Mucosa of rectum (tissue), 2 donors: ENCODE data around the gene CYFIP2.
A peak's percentile ranks its signal among the peaks of the same experiment; 100 is the strongest.
"Not testable (repeated sequence)": the region's sequence is repeated elsewhere in the genome, so short reads cannot be mapped to it uniquely, and the experiment has no call there.

Source experiments
- H3K27ac ChIP-seq, 2 donors: one replicate each; pipeline ENCODE4 v1.7.0; 2013; ENCODE audit warnings: inconsistent platforms in 2 of 2, low read depth in 2 of 2, low read length in 2 of 2
- H3K27me3 ChIP-seq, 2 donors: one replicate each; pipeline ENCODE4 v1.7.0; 2013; ENCODE audit warnings: low read length in 2 of 2; ENCODE audit not compliant: control insufficient read depth in 2 of 2, insufficient read depth in 2 of 2
- H3K36me3 ChIP-seq, 2 donors: one replicate each; pipeline ENCODE4 v1.7.0; 2013; ENCODE audit warnings: low read length in 2 of 2; ENCODE audit not compliant: control insufficient read depth in 2 of 2, insufficient read depth in 2 of 2
- H3K4me1 ChIP-seq, 2 donors: one replicate each; pipeline ENCODE4 v1.7.0; 2013; ENCODE audit warnings: low read length in 2 of 2, mild to moderate bottlenecking in 1 of 2; ENCODE audit not compliant: control insufficient read depth in 2 of 2, insufficient read depth in 2 of 2
- H3K4me3 ChIP-seq, 2 donors: one replicate each; pipeline ENCODE4 v1.7.0; 2013; ENCODE audit warnings: low read length in 2 of 2
- H3K9ac ChIP-seq, 2 donors: one replicate each; pipeline ENCODE4 v1.7.0; 2013; ENCODE audit warnings: low read length in 2 of 2, low read depth in 1 of 2, mild to moderate bottlenecking in 1 of 2
- H3K9me3 ChIP-seq, 2 donors: one replicate each; pipeline ENCODE4 v1.7.0; 2013; ENCODE audit warnings: low read length in 2 of 2; ENCODE audit not compliant: control insufficient read depth in 2 of 2
- donor health status: healthy.
- donor health status: Normal muscosa, but diverticular disease.

Gene CYFIP2

DNA sequence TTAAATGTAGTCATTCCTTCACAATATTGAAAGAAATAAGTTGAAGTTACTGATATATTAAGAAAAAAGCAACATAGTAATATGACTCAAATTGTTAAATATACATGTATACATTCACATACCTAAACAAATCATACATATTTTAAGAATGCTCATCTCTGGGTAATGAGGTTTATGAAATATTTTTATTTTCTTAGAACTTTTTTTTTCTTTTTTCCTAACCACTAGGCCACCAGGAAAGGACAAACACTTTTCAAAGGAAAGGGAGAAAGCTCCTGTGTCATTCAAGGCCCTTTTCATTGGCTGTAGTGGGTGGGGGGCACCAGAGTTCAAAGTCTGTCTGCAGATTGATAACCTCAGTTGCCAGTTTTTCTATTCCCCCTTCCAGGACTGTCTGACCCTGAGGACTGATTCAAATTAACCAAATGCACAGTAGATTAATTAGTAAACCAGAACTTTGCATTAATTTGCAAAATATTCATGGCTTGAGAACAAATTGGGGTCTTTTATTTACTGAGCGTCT is 121.2 kb downstream of the CYFIP2 start:
- no peak overlapping the region for H3K9ac ChIP-seq
- H3K27ac ChIP-seq: peak overlapping the region; percentile 59 to 70
- no peak overlapping the region for H3K4me3 ChIP-seq
- peaks cover 3 to 4% of the 10 kb centered on the region in 2 donors for H3K36me3 ChIP-seq
- no peaks in the 10 kb centered on the region for H3K27me3 ChIP-seq
- H3K9me3 ChIP-seq: no peaks in the 10 kb centered on the region
- peaks cover 0 to 2% of the 10 kb centered on the region in 2 donors for H3K4me1 ChIP-seq

DNA sequence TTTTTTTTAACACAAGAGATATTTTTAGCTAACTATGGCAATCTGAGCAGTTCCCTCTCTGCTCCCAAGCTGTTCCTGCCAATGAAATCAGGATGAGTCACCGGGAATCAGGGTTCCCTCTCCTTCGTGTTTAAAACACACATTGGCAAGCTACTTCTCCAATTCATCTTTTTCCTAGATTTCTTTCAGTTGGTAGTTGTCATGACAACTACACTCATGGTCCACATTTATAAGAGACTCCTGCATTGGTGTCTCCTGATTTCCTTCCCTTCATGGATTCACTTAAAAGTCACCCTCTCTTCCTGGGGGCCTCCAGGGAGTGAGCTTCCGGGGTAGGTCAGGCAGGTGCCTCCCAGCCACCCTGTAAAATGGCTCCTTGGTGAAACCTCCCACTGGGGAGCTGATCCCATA is 121.8 kb downstream of the CYFIP2 start:
- peak overlapping the region; percentile 45 to 59 for H3K27ac ChIP-seq
- no peak overlapping the region for H3K9ac ChIP-seq

DNA sequence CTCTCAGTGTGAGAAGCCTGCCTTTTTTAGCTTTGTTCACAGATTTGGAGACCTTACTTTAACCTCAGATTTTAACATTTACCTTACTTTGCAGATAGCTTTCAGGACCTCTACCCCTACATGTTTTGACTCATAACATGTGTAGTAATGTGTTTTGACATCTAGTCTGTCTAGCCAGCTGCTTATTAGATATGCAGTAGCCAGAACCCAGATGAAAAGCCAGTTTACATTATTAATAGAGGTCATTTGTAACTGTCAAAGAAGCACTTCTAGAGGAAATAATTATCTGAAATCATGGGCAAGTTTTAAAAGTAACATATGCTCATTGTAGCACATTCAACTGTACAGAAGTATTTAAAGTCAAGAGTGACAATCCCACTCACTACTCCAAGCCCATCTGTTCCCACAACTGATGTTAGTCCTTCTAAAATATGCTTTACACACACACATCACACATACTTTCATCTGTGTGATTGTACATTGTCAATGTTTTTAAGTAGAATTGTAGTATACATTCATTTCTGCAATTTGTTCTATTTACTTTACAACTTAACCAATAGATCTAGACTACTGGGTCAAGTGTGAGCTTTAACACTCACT is 122.3 kb downstream of the CYFIP2 start:
- peak overlapping the region; percentile 33 to 45 for H3K27ac ChIP-seq
- no peak overlapping the region for H3K4me3 ChIP-seq
- peaks cover 0 to 2% of the 10 kb centered on the region in 2 donors for H3K4me1 ChIP-seq
- no peak overlapping the region for H3K9ac ChIP-seq
- peaks cover 0 to 4% of the 10 kb centered on the region in 2 donors for H3K36me3 ChIP-seq
- H3K9me3 ChIP-seq: no peaks in the 10 kb centered on the region
- H3K27me3 ChIP-seq: no peaks in the 10 kb centered on the region

More for the DNA sequence above, 121.8 kb downstream of the CYFIP2 start:
- Histone ChIP-seq H3K4me1 (peaks cover 0 to 2% of the 10 kb centered on the region in 2 donors), H3K4me3 (no peak overlapping the region), H3K27me3 (no peaks in the 10 kb centered on the region), H3K36me3 (peaks cover 0 to 4% of the 10 kb centered on the region in 2 donors), H3K9me3 (no peaks in the 10 kb centered on the region)

DNA sequence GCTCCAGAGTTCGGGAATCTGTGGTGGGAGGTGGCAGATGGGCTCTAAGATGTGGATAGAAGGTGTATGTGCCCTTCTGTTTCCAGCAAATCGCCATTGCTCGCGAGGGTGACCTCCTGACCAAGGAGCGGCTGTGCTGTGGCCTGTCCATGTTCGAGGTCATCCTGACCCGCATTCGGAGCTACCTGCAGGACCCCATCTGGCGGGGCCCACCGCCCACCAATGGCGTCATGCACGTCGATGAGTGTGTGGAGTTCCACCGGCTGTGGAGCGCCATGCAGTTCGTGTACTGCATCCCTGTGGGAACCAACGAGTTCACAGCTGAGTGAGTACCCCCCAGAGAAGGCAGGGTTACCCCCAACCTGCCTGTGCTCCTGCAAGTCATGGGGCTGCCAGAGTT is 123.2 kb downstream of the CYFIP2 start:
- no peaks in the 10 kb centered on the region for H3K27me3 ChIP-seq
- H3K9me3 ChIP-seq: no peaks in the 10 kb centered on the region
- peaks cover 0 to 4% of the 10 kb centered on the region in 2 donors for H3K36me3 ChIP-seq
- H3K27ac ChIP-seq: peak overlapping the region in 1 of 2 donors; percentile 34
- H3K4me1 ChIP-seq: peaks cover 0 to 2% of the 10 kb centered on the region in 2 donors
- H3K4me3 ChIP-seq: no peak overlapping the region
- no peak overlapping the region for H3K9ac ChIP-seq

DNA sequence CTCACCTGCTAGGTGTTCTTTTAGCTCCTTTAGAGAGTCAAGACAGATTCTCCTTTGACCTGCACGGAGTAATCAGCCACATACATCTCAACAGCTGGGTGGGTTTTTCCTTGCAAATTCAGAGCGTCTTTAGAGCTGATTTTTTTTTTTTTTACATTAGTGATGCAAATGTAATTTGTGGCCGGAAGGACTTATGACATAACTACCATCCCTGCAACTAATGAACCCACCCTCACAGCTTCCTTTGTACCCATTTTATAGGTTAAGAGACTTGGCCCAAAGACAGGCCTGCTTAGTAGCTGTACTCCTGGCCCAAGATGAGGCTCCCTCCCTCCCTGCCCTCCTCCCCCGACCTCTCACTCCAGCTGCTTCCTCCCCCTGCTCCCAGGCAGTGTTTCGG is 124.2 kb downstream of the CYFIP2 start:
- Histone ChIP-seq H3K27me3 (no peaks in the 10 kb centered on the region), H3K36me3 (peaks cover 0 to 2% of the 10 kb centered on the region in 2 donors), H3K27ac (peak overlapping the region in 1 of 2 donors; percentile 19), H3K4me3 (no peak overlapping the region), H3K9me3 (no peaks in the 10 kb centered on the region), H3K4me1 (peaks cover 0 to 2% of the 10 kb centered on the region in 2 donors), H3K9ac (no peak overlapping the region)

DNA sequence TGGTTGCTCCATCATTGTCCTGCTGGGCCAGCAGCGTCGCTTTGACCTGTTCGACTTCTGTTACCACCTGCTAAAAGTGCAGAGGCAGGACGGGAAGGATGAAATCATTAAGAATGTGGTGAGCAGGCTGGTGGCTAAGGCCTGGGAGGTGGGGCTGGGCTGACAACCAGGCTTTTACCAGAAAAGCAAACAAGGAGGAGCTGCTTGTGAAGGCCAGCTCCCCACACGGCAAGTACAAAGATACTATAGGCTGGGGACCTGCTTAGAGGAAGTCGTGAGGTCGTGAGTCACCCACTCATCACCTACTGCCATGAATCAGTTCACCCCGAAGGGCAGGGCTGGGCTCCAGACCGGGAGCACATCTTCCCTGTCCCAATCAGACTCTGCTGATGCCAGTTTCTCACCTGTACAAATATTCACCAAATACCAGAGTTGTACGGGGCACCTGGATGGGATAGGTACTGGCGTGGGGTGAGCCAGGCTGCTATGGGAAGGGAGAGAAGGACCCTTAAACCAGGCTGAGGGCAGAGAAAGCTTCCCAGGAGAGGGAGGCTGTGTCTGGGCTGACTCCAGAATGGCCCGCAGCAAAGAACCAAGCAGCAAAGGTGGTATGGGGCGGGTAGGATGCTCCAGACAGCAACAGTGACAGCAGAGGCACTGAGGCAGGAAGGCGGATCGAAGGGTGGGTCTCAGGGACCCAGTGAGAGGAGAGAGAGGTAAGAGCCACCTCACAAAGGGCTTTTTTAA is 124.8 kb downstream of the CYFIP2 start:
- H3K36me3 ChIP-seq: peaks cover 0 to 2% of the 10 kb centered on the region in 2 donors
- peaks cover 0 to 2% of the 10 kb centered on the region in 2 donors for H3K4me1 ChIP-seq
- no peak overlapping the region for H3K9ac ChIP-seq
- H3K27ac ChIP-seq: peak overlapping the region; percentile 19 to 46
- no peaks in the 10 kb centered on the region for H3K9me3 ChIP-seq
- no peaks in the 10 kb centered on the region for H3K27me3 ChIP-seq
- H3K4me3 ChIP-seq: no peak overlapping the region

DNA sequence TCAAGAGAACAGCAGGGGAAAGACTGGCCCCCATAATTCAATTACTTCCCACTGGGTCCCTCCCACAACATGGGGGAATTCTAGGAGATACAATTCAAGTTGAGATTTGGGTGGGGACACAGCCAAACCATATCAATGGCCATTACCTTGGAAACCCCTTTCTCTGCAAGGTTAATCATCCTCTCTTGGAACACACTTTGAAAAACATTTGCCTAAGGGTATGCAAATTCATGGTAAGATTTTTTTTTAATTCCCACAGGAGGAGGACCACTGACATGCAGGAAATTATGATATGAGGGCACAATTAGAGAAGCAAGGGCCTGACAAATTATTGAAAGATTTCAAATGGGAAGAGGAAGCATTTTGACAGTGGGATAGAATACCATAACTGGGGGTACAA is 132.4 kb downstream of the CYFIP2 start:
- no peaks in the 10 kb centered on the region for H3K27me3 ChIP-seq
- H3K9me3 ChIP-seq: no peaks in the 10 kb centered on the region
- H3K9ac ChIP-seq: no peak overlapping the region
- H3K4me3 ChIP-seq: no peak overlapping the region
- no peaks in the 10 kb centered on the region for H3K4me1 ChIP-seq
- H3K27ac ChIP-seq: no peak overlapping the region
- no peaks in the 10 kb centered on the region for H3K36me3 ChIP-seq

DNA sequence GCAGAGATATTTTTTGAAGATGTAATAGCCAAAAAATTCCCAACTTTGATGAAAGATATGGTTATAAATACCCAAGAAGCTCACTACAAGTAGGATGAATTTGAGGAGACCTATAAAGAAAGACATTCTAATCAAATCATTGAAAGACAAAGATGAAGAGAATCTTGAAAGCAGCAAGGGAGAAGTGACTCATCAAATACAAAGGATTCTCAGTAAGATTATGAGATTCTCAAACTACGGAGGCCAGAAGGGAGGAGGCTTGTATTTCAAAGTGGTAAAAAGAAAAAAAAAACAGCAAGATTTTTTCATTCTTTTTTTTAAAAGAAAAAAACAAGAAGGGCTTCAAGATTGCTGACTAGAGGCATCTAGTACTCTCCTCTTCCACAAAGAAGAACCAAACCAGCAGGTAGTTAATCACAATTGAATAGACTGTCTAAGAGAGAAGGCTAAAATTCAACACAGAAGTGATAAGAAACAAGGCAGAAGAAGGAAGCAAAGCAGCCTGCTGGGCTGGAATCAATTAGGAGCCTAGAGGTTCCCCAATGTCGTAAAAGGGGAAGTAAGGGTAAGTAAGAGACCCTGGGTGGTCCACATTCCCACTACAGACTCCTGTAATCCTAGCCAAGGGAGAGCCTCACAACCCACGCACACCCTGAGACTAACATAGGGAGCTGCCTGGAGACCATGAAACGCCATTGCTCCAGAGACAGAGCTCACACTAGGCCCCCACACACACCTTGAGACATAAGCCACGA is 135.0 kb downstream of the CYFIP2 start:
- Histone ChIP-seq H3K4me3 (no peak overlapping the region), H3K27me3 (no peaks in the 10 kb centered on the region), H3K36me3 (no peaks in the 10 kb centered on the region), H3K9me3 (no peaks in the 10 kb centered on the region), H3K4me1 (no peaks in the 10 kb centered on the region), H3K9ac (no peak overlapping the region), H3K27ac (no peak overlapping the region)

DNA sequence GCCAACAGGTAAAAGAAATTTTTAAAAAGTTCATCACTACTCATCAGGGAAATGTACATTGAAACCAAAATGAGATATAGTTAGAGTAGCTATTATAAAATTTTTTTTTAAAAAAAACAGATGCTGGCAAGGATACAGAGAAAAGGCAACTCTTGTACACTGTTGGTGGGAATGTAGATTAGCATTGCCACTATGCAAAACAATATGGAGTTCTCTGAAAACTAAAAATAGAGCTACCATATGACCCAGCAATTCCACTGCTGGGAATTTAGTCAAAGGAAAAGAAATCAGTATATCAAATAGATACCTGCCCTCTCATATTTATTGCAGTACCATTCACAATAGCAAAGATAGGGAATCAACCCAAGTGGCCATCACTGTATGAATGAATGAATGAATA is 149.9 kb downstream of the CYFIP2 start:
- Histone ChIP-seq H3K27ac (no peak overlapping the region), H3K9ac (no peak overlapping the region), H3K27me3 (no peaks in the 10 kb centered on the region), H3K4me1 (no peaks in the 10 kb centered on the region), H3K4me3 (no peak overlapping the region), H3K36me3 (no peaks in the 10 kb centered on the region), H3K9me3 (no peaks in the 10 kb centered on the region)

DNA sequence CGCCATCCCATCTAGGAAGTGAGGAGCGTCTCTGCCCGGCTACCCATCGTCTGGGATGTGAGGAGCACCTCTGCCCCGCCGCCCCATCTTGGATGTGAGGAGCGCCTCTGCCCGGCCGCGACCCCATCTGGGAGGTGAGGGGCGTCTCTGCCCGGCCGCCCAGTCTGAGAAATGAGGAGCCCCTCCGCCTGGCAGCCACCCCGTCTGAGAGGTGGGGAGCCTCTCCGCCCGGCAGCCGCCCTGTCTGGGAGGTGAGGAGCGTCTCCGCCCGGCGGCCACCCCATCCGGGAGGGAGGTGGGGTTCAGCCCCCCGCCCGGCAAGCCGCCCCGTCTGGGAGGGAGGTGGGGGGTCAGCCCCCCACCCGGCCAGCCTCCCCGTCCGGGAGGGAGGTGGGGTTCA is 153.6 kb downstream of the CYFIP2 start:
- not testable (repeated sequence) for H3K9me3 ChIP-seq, H3K36me3 ChIP-seq

More for the DNA sequence above, 153.6 kb downstream of the CYFIP2 start:
- not testable (repeated sequence) for H3K27ac ChIP-seq, H3K9ac ChIP-seq, H3K4me1 ChIP-seq, H3K4me3 ChIP-seq, H3K27me3 ChIP-seq
